ENCODE measurements around the gene RDX.
A peak's percentile ranks its signal among the peaks of the same experiment; 100 is the strongest.
"Not testable (repeated sequence)": the region's sequence is repeated elsewhere in the genome, so short reads cannot be mapped to it uniquely, and the experiment has no call there.

Gene RDX

DNA sequence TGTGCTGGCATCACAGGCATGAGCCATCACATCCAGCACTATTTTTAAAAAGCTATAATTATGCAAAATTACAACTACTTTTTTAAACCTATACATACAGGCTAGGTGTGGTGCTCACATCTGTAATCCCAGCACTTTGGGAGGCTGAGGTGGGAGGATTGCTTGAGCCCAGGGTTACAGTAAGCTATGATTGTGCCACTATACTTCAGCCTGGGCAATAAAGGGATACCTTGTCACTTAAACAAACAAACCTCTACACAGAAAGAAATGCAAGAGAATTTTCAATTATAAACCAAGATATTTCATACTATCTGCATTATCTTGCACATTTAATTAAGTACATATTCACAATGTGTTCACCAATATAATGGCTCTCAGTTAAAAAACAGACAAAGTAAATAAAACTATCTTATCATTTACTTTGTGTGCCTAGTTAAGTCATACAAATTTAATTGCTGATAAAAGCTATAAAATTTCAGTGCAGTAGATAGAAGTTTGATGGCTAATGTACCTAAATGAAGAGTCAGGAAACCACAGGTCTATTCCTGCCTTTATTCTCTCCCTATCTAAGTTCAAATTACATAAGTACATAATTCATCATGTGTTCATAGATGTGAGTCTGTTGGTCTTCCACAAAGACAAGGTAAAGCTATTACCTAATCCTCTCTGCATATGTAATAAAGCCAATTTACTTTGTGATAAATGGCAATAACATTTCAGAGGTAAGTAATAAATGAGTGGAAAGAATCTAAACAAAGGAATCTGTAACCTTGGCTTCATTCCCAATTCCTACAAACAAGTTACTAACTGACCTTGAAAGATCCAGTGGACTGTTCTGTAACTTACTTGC lies 9.0 kb upstream of the RDX start:
- DNase-seq: no peak

DNA sequence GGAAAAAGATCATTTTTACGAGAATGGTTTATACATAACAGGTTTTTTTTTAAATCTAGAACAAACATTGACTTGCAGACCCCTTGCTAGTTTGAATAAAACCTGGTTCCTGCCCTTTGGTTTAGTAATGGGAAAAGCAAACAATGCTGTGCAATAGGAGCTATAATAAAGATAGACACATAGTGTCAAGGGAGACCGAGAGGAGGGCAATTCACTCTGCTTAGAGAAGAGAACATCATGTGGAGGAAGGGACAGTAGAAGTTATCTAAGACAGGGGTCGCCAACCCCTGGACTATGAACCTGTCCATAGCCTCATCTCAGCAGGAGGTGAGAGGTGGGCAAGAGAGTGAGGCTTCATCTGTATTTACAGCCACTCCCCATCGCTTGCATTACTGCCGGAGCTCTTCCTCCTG lies 7.0 kb upstream of the RDX start:
- no peak for DNase-seq

DNA sequence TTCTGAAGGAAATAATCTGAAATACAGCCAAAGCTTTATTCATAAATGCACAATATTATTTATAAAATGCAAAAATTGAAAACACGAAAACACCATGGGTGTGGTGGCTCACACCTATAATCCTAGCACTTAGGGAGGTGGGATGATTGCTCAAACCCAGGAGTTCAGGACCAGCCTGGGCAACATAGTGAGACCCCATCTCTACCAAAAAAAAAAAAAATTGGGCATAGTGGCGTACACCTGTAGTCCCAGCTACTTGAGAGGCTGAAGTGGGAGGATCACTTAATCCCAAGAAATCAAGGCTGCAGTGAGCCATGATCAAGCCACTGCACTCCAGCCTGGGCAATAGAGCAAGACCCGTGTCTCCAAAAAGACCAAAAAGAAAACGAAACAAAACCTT lies 5.2 kb upstream of the RDX start:
- no peak for DNase-seq

DNA sequence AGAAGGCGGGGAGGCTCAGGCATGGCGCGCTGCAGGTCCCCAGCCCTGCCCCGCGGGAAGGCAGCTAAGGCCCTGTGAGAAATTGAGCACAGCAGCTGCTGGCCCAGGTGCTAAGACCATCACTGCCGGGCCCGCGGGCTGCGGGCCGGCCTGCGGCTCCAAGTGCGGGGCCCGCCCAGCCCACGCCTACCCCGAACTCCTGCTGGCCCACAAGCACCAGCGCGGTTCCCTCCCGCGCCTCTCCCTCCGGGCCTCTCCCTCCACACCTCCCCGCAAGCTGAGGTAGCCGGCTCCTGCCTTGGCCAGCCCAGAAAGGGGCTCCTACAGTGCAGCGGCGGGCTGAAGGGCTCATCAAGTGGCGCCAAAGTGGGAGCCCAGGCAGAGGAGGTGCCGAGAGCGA lies 4.6 kb upstream of the RDX start:
- DNase-seq: no peak

DNA sequence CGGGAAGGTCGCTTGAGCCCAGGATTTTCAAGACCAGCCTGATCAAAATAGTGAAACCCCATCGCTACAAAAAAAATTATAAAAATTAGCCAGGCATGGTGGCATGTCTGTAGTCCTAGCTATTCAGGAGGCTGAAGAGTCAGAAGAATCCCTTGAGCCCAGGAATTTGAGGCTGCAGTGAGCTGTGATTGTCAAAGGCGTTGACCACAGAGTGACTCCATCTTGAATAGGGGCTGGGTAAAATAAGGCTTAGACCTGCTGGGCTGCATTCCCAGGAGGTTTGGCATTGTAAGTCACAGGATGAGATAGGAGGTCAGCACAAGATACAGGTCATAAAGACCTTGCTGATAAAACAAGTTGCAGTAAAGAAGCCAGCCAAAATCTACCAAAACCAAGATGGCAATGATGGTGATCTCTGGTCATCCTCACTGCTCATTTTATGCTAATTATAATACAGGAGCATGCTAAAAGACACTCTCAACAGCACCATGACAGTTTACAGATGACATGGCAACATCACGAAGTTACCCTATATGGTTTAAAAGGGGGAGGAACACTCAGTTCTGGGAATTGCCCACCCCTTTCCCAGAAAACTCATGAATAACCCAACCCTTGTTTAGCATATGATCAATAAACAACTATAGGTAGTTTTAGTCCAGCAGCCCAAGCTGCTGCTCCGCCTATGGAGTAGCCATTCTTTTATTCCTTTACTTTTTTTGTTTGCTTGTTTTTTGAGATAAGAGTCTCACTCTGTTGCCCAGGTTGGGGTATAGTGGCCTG lies 2.8 kb upstream of the RDX start:
- DNase-seq: no peak

DNA sequence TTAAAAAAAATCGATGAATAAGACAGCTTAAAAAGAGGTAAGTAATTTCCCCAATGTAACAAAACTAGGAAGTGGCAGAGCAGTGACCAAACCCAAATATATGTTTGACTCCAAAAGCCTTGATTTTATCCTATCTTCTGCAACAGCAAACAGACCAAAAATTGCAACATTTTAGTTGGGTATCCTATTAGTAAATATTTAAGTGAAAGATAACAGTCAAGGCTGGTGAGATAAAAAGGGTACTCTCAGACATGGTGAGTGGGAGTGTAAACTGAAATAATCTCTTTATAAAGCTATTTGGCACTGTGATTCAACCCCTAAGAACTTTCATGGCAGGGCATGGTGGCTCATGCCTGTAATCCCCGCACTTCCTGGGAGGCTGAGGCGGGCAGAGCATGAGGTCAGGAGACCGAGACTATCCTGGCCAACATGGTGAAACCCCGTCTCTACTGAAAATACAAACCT lies 1.9 kb upstream of the RDX start:
- DNase-seq: no peak

DNA sequence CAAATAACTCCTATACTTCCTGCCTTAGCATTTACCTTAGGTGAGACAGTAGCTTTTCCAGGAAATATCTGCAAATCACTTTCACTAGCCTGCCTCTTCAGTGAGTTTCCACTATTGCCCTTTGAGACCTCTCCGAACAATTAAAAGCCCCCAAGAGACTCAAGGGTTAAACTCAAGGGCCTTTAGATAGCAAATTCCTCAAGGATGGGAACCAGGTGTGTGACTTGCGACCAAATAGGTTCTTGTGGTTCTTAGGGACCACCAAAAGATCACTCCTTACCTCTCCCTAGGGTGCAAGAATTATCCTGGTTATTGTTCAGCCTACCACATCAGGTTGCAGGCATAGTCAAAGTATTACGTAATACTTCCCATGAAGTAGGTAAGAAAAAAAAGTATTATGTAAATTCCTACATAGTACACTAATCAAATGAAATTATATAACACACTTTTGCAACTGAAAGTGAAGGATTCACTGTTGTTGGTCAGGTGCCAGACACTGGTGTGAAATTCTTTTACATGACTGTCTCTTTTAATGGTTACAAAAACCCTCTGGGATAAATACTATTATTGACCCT lies 1.4 kb upstream of the RDX start:
- DNase-seq: no peak

DNA sequence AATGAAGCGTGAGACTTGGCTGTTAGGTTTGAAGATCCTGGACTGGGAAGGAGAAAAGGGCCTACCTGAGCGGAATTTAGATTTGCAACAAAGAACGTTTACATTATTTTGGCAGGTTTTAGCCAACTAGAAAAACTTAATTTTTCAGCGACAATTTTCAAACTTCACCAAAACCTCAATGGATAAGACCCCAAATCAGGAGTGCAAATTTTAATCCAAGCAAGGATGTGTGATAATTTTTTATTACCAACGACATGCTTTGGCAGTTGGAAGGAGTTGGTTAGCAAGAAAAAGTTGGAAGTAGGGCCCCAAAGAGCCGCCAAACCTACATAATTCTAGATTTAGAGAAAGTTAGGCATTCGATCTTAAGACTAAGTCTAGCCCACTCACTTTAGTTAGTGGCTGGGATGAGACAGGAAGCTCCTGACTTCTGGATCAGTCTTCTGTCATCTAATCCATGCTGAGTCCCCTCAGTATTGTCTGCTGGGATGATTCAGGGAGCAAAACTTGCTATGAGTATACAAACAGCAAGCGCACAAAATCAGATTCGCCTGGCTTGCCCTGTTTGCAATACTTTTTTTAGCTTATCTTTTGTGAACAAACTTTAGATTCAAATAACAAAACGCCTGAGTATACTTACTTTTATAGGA lies 787 bp upstream of the RDX start:
- no peak for DNase-seq

DNA sequence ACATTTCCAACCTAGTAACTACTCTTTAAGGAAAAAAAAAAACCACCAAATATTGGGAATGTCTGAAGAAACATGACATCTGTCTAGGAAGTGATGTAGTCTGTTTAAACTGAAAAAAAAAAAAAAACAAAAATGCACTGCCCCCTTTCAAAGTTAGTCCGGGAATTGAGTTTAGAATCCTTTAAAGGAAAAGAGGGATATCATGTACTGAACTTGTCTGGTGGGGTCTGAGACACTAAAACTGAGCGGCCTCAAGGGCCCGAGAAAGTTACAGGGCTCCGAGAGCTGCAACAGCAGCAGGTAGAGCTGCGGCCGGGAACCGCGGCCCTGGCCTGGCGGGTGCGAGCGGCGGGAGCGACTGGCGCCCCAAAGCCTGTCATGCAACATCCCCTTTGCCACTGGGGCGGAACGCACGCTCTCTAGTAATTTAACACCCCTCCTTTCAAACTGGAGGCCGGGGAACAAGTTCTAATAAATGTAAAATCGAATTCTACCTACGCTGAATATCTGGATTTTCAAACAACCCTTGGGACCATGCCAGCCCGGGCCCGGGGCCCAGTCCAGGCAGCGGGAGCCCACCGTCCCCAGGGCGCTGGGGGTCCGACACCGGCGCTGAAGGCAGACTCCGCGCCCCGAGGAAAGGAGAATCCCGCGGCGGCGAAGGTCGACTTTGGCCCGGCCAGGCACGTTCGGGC lies 736 bp downstream of the RDX start:
- DNase-seq: peak in 11 of 14 donors; percentile 37 to 84 (median 62)

DNA sequence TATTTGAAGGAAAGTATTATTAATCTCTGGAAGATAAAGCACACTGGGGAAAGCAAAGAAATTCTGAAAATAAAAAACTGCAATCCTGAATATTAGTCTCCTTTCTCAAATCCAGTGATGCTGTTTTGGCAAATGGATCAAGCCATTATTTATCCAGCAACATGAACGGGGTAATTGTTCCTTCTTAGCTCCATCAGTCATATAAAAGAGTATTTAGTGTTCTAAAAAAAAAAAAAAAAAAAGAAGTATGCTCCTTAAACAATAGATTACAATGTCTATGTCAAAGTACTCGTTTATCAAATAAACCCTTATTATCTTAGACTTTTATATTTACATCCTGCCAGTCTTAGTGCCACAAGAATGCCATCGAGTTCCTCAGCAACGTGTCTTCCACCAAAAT lies 1.3 kb downstream of the RDX start:
- no peak for DNase-seq

DNA sequence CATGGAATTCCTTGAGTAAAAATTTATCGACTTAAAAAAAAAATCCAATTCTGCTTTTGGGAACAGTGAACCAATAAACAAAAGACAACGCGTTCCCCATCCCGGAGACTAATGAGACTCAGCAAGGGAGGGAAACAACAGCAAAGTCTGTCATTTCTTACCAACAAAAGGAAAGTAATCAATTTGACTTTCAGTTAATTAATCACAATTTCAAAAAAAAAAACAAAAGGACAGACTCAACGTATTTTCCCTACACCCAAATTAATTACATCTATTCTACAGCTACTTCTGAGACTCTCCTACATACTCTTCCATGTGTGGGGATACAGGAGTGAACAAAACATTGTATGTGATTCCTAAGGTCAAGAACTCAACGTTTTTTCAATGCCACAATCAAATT lies 1.9 kb downstream of the RDX start:
- DNase-seq: no peak

DNA sequence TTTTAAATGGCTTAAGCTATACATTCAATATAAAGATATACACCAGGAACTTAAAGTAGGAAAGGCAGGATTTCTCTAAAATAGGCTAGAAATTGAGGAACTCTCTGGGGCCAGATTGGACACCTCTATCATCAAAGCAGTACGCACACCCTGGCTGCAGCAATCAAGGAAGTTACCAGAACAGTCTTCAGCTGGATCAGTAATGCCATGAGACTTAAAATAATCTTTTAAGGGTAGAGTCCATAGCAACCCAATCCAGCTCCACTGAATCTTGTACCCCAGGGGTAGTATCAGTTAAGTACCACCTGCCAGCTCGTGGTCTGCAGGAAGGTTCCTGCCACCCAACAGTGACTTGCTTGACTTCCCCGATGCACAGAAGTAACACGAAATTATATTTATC lies 3.0 kb downstream of the RDX start:
- no peak for DNase-seq

DNA sequence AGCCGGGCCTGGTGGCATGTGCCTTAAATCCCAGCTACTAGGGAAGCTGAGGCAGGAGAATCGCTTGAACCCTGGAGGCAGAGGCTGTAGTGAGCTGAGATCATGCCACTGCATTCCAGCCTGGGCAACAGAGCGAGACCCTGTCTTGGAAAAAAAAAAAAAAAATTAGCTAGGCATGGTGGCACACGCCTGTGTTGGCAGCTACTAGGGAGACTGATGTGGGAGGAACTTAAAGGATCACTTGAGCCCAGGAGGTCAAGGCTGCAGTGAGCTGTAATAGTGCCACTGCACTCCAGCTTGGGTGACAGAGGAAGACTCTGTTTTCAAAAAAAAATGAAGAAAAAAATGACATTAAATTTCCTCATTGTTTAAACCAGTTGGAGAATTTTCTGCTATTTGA lies 4.3 kb downstream of the RDX start:
- not testable (repeated sequence) for DNase-seq

DNA sequence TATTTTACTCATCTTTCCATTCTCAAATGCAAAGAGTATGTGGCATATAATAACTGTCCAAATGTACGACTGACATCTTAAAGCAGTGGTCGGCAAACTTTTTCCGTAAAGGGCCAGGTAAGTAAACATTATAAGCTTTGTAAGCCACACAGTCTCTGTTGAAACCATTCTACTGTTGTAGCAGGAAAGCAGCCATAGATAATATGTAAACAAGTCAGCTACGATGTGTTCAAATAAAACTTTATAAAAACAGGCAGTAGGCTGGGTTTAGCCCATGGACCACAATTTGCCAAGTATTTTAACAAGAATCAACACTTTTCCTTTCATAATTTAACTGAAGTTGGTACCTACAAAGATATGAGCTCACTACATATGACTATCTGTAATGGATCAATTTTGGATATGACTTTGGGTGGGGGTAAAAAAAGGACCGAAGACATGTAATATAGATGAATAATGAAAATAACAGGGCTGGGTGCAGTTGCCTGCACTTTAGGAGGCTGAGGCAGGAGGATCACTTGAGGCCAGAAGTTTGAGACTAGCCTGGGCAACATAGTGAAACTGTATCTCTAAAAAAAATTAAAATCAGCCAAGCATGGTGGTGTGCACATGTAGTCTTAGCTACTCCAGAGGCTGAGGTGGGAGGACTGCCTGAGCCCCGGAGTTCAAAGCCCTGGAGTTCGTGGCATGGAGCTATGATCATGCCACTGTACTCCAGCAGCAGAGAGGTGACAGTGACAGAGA lies 5.7 kb downstream of the RDX start:
- no peak for DNase-seq

DNA sequence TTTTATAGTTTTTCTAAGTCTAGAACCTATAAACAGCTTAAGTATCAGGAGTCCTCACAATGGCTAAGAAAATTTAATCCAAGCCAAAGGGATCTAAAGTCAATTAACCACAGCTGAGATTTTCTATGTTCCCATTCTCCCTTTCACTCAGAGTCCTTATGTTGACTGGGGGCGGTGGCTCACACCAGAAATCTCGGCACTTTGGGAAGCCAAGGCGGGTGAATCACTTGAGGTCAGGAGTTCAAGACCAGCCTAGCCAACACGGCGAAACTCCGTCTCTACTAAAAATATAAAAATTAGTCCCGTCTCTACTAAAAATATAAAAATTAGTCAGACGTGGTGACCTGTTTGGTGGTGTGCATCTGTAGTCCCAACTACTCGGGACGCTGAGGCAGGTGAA lies 6.9 kb downstream of the RDX start:
- DNase-seq: no peak

DNA sequence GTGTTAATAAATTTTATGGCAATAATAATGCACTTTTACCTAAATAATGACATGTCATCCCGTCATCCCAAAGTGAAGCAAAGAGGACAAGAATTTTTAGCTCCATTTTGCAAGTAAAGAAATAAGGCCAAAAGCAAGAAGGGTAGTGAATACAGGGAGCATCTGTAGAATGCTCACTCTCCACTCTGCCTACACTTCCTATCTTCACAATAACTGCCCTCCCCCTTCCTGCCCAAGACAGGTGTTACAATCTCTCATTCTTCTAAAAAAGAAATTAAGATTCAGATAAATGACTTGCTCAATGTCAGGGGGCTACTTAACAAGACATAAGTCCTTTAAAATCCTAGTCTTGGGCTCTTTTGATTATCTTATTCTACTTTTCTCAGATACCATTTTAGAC lies 8.9 kb downstream of the RDX start:
- no peak for DNase-seq

DNA sequence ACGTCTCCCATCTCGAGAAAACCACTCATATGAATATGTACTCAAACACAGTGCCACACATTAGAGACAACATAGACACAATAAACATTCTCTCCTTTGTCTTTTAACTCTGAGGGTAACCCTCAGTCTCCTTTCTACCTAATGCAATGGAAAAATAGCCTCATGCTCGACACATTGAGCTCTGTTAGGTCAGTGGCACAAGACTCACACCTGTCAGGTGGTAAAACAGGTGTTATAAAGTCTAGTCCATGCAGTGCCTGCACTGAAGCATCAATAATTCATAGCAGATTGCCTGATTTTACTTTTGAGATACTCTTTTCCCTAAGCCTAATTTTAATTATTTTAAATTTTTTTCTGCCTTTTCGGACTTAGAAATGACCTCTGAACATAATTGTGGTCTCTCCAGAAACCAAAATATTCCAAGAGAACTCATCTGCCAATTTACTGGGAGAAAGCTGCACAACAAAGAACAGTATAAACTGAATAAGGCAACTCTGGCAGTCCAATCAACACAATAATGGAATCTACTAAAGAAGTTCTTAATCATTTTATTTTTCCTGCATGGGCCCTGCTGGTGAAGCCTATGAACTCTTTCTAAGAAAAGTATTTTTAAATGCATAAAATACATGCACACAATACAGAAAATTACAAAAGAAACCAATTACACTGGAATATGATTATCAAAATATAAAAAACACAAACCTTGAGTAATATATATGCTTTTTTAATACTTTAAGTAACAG lies 9.9 kb downstream of the RDX start:
- no peak for DNase-seq

DNA sequence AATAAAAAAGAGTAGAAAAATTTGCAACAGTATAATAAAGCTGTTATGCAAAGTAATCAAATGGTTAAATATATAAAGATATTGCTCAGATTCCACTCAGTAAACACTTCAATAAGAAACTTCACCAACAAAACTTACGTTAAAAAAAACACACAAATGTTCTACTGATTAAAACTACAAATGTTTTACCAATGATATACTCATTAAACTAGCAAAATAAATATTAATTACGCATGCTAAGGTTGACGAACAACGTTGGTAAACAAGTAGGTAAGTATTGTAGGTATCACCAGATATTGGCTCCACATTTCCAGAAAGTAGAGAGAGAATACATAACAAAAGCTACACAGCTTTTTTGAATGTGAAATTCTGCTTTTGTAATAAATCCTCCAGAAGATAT lies 12.6 kb downstream of the RDX start:
- no peak for DNase-seq

DNA sequence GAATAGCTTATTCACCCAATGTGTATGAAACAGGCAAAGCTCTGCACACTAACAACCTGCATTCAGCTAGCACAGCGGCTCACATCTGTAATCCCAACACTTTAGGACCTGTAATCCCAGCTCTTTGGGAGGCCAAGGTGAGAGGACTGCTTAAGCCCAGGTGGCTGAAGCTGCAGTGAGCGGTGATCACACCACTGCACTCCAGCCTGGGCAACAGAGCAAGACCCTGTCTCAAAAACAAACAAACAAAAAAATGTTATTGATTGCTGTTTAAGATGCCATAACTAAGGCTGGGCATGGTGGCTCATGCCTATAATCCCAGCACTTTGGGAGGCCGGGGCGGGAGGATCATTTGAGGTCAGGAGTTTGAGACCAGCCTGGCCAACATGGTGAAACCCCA lies 15.8 kb downstream of the RDX start:
- not testable (repeated sequence) for DNase-seq

DNA sequence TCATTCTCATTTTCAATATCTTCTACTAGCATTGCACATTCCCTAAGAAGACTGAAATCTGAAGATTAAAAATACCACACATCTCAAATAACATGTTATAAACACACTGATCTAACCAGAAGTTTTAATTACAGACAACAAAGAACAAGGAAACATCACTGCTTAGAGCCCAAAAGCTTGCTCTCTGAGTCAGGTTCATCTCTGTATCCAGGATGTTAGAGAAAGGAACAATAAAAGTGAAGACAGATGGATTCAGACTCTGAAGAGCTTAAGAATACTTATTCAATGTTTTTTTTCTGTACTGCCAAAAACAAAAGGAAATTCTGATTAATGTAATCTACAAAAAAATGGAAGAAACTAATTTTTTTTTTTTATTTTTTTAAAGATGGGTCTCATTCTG lies 16.5 kb downstream of the RDX start:
- no peak for DNase-seq

DNA sequence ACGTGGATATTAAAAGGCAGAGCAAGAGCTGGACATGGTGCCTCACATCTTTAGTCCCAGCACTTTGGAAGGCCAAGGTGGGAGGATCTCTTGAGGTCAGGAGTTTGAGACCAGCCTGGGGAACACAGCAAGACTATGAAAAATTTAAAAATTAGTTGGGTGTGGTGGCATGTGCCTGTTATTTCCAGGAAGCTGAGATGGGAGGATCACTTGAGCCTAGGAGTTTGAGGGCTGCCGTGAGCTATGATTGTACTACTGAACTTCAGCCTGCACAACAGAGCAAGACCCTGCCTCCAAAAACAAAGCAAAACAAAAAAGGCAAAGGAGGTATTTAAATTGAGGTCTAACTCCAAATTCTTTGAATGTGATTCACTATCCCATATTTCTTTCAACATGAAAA lies 23.5 kb downstream of the RDX start:
- DNase-seq: no peak

All from C1 segment of cervical spinal cord (tissue), 14 donors.